HG03469 (cell line): ENCODE results near the gene ARMC9.
"Not testable (repeated sequence)": the region's sequence is repeated elsewhere in the genome, so short reads cannot be mapped to it uniquely, and the experiment has no call there.

Experiments used
- ATAC-seq: cut with Tn5 transposase; IDR thresholded peaks from one replicate; pipeline ENCODE4 v1.9.1; 2021; ENCODE audit warnings: mild to moderate bottlenecking, moderate library complexity, moderate number of reproducible peaks; ENCODE audit not compliant: unreplicated experiment

The ARMC9 gene

DNA sequence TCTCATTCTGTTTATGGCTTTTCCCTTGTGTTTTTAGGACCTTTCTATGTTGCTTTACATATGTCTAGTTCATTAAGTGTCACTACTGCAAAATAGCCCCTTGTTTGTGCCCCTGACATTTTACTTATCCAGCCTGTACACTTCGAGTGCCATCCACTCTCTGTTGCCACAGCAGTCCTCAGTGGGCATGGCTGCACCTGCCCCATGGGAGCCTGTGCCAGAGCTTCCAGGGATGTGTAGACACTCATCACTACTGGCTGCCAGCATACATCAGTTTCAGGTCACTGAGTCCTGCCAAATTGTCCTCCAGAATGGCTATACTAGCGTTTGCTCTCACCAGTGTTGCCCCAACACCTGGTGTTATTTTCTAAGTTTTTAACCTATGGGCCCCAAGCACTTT is 80.4 kb downstream of the ARMC9 start:
- no peak for ATAC-seq

DNA sequence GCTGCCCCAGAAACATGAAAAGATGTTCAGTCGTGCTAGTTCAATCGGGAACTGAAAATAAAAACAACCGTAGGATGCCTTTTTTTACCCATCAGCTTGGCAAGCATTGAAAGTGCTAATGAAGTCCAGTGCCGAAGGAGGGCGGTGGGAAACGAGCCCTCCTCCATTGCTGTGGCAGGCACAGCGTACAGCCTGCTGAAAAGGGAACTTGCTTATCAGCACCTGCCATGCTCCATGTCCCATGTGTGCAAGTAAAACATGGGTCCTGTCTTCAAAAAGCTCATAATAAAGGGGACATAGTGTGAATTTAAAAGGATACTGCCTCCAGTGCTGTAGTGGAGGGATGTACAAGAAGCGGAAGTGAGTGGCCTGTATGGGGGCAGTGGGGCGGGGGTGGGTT is 82.4 kb downstream of the ARMC9 start:
- no peak for ATAC-seq

DNA sequence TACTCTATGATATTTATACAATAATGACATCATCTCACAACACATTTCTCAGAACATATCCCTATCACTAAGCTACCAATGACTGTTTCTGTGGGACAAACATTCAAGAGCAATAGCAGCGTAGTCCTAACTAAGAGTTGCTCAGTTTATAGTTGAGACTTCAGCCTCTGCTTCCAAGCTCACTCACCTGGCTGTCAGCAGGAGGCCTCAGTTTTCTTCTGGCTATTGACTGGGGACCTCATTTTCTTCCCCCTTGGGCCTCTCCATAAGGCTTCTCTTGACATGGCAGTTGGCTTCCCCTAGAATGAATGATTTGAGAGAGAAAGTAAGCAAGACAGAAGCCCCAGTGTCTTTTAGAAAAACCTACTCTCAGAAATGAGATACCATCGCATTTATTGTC is 85.9 kb downstream of the ARMC9 start:
- no peak for ATAC-seq

DNA sequence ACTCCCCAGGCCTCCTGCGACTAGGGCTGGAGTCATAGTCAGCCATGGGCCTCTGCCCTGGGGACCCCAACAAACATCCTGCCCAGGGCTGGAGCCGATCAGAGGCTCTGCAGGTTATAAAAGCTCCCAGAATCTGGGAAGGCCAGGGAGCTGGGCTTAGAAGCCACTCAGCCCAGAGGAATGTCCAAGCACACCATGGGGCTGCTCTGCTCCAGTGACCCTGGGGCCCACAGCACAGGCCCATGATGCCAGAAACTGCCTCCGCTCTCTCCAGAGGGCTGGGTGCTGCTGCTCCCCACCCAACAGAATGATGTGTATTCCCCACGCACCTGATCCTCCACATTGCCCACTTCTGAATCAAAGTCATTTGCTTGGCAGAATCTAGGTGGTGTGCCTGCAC is 88.5 kb downstream of the ARMC9 start:
- no peak for ATAC-seq

DNA sequence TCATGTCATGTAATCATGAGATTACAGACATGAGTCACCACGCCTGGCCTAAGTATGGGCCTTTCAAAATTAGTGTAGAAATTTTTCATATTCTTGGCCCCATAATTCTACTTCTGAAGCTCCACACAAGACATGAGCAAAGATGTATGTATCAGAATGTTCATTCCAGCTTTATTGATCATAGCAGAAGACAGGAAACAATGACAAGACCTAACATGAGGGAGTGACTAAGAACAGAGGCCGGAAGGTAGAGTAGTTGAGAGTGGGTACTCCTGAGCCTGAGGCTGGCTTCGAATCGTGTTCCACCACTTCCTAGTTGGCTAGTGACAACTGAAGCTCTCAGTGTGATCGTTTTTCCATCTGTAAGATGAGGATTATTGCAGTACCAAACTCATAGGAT is 89.3 kb downstream of the ARMC9 start:
- no peak for ATAC-seq

DNA sequence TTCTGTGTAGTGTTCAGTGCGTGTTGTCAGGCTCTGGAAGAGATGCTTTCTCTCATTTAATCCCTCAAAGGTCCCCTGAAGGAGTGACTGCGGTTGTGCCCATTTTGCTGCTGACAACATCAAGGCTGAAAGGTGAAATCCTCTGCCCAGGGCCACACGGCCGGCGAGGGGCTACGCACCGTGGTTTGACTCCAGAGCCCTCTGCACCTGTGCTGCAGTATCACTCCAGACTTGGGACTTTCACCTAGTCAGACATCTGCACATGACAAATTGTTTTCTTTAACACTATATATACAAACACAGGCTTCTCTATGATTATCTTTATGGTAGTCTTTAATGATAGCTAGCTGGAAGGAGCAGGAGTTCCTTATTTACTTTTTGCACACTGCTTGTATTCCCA is 90.2 kb downstream of the ARMC9 start:
- ATAC-seq, result no peak

DNA sequence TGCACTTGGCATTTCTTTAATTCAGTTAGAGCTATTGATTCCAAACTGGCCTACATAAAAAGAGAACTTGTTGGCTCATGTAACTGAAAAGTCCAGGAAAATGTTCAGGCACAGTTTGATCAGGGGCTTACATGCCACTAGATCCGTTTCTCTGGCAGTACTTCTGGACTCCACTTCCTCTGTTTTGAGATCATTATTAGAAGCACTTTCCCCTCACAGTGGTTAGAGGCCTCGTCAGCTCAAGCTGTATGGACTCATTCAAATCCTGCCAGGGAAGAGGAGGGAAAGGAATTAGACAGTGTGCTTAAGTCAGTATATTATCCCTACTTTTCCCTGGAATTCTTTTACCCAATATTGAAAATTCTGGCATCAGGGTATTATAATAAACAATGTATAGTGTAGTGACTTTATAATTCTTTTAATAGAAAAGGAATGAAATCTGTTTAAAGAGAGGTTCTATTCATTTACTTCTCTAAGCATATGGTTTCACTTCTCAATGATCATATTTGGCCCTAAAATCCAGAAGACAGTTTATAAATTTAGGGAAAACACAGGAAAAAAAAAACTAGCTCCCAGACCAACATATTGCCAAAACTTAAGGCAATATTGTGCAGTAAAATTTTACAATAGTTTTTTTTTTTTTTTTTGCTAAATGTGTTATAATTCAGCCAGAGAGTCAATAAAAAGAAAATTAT is 92.0 kb downstream of the ARMC9 start:
- no peak for ATAC-seq

DNA sequence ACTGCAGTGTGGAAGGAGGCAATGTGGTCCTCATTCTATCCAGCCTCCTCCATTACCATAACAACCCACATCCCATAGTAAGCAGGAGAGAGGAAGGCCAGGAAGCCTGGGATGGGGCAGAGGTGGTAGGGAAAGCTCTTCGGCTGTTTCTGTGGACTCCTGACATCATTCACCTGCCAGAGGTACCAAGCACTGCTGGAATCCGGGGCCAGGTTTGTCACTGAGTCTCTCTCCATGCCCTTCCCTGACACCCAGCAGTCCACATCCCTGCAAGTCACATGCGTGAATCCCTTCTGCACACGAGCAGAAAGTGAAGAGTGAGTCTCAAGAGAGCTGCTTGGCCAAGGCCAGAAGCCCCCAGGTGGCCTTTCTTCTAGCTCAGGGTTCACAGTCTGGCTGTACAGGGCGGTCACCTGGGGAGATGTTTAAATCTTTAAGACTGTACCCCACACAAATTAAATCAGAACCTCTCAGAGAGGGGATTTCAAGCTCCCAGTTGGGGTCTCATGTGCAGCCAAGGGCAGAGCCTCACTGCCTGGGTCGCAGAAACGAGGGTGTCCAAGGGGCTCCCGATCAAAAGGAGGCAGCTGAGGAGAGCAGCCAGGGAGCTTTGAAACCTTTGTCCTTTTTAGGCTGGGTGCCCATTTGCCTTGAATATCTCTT is 94.2 kb downstream of the ARMC9 start:
- no peak for ATAC-seq

DNA sequence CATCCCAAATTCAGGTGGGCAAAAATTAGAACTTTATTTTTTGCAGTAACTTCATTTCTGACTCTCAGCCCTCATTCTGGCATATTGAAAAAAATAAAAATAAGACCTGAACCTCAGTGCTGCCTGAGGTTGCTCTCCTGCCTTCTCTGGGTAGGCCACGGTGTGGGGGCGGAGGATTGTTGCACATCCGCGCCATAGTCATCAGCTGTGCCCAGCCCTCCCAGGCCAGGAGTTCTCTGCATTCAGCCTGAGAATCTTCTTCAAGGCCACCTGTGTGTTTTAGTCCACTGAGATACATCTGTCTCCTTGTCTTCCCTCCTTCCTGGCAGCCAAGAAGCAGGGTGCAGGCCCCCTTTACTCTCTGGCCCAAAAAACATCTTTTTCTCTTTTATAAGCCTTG is 94.7 kb downstream of the ARMC9 start:
- ATAC-seq, result no peak

DNA sequence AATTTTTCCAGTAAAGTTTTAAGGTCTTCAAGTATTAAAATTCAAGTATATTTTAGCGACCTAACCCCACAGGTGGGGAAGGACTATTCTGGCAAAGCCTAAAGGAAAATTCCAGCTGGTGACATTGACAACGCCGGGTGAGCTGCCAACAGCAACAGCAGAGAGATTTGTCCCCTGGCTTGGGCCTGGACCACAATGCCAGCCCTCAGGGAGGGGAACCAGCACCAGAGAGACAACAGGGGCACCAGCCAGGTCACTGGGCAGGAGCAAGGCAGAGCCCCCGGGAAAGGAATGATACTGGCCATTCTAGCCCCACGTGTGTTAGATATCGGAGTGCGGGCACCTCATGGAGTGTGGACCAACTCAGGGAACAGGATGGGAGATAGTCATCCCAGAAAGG is 95.7 kb downstream of the ARMC9 start:
- ATAC-seq, result no peak

DNA sequence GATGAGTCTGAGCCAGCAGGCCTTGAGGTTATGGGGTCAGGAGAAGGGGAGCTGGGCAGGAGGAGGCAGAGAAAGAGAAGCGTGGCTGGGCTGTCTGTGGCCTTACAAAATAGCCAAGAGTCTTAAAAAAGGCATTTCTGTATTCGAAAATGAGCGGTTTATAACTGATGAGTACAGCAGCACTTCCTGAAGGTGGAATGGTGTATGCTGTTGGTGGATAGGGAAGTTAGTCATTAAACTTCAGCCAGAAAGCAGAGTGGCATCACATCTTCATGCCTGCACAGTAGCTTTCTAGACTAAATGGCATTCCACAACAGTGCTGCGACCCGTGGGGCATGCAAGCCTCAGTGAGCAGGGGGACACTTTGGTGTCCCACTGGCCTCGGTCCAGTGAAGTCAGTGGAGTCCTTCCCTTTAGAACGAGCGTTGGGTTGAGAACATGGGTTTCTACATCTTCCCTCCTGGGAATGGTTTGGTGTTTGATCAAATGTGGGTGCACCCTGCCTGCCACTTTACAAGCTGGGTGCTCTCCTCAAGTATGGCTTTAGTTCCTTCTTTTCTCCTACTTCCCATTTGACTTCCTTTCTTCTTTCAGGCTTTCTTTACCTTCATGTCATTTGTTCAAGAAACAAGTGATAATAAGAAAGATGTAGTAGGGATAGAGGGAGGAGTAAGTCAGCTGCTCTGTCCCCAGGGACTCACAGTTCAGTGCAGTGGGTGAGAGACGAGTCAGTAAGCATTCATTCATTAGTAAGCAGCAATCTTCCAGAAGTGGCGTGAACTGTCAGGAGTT is 96.3 kb downstream of the ARMC9 start:
- no peak for ATAC-seq

DNA sequence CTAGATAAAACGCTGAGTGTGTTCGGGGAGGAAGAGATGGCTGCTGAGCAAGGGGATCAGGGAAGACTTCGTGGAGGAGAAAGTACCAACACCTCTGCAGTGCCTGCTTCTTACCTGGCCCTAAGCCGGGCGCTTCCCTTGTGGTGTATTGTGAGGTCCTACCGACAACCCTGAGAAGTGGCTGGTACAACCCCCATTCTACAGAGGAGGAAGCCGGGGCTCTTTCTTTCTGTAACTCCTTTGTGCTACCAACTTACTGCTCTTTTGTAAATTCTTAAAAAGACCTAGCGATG is 96.9 kb downstream of the ARMC9 start:
- no peak for ATAC-seq

DNA sequence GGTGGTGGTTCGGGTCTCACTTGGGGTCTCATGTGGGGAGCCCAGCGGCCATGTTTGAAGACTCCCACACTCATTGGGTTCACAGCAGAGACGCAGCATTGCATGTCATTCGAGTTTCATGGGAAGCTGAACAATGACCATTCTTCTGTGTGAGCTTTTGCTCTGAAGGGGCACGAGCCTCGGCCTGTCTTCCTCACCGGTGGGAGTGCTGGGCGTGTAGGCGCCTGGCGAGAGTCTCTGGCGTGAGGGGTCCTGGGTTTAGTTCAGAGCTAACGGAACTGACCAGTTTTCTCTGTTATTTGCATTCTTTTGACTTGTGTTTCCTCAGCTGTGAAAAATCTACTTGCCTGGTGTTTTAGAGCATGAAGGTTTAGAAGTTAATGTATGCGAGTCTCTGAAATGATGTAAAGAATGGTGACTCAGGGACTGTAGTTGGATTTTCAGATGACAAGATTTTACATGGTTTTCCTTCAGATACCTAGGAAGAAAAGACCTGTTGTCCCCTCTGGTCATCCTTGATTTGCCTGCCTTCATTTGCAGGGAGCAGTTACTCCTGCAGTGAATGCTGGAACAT is 98.1 kb downstream of the ARMC9 start:
- no peak for ATAC-seq

DNA sequence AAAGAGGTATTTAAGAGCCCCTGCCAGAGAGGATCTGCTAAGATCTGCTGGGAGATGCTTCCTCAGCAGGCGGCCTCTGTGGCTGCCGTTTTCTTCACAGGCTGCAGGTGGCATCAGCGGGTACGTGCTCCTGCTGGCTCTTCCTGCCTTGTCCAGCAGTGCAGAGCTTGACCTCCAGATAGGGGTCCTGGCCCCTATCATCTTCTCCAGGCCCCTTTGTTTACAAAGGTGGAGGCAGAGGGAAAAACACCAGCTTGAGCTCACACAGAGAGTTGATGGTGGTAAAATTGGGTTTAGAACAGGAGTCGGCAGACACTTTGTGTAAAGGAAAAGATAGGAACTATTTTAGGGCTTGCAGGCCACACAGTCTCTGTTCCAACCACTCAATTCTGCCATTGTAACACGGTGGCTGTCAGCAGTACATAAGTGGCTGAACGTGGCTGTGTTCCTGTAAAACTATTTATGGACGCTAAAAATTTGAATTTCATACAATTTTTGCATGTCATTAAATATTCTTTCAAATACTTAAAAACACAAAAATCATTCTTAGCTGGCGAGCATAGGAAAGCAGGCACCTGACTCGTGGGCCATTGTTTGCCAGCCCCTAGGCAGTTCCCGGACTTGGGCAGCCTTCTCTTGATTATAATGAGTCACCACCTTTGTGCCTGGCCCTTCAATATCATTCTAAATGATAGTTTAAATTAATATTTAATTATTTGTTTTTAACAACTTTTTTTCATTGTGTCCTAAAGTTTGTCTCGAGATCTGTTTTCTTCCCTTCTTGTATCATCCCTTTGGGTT is 98.9 kb downstream of the ARMC9 start:
- no peak for ATAC-seq

DNA sequence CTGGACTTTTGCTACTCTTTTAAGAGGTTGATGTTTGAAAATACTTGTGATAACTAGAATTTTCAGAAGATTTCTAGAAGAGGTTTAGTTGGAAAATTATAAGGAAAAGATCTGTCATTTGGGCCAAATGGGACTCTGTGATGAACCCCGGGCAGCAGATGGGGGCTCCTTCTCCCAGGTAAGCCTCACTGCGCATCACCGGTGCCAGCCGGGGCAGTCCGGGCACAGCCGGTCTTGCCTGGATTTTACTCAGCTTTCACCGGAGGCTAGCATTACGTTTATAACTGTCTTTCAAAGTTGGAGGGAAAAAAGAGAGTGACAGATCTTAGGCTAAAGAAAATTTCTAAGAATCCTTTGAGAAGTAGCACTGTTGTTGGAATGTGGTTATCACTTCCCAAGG is 99.7 kb downstream of the ARMC9 start:
- ATAC-seq, result no peak

DNA sequence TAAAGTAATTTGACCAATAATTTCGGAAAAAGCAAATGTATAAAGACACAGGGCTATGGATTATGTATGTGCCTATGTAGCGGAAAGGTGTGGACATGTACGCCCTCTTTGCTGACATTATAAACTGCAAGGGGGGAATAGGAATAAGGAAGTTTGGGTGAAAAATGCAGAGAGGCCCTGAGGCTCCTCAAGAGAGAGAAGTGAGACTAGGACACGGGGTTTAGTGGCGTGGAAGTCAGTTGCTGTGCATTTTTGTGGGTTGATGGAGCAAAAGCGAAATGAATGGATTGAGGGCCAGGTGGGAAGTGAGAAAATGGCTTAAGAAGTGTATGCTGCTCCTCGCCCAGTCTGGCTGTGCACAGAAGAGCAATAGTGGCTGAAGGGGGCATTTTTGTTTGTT is 100.8 kb downstream of the ARMC9 start:
- ATAC-seq, result no peak

DNA sequence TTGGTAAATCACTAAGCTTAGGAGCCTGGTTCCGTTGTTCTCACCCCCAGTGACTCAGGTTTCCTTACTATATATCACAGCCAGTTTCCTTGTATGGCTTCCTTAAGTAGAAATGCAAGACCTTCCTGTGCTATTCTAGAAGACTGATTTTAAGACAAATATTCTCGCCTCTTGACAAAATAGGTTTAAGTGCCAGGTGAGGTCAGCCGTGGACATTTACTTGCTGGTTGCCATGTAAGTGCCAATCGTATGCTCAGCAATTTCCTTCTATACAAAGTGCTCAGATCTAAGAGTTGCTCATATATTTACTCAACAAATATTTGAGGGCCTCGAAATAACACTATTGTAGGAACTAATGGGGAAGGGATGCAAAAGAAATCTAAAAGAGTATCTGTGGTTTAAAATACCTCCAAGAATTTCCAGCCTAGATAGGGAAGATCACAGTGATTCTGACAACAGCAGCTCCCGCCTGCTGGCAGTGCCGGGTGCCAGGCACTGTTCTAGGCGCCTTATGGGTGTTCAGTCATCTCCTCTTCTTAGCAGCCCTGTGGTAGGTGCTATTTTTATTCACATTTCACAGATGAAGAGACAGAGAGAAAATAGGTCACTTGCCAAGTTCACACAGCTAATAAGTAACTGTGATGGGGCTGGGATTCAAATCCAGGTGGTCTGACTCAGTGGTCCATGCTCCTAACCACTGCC is 101.7 kb downstream of the ARMC9 start:
- no peak for ATAC-seq

DNA sequence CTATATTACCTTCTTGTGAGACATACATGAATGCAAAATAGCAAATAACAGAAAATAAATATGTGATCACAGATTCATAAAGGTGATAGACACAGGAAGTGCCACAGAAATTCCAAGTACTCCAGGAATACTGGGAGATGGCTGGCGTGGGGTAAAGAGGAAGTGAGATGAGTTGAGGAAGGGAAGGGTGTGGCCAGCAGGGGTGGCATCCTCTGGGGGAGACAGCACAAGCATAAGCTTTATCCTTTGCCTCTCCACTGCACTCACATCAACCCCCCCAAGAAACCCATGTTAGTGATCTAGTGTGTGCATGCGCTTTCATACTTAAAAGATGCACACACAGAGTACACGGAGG is 102.3 kb downstream of the ARMC9 start:
- ATAC-seq, result no peak

DNA sequence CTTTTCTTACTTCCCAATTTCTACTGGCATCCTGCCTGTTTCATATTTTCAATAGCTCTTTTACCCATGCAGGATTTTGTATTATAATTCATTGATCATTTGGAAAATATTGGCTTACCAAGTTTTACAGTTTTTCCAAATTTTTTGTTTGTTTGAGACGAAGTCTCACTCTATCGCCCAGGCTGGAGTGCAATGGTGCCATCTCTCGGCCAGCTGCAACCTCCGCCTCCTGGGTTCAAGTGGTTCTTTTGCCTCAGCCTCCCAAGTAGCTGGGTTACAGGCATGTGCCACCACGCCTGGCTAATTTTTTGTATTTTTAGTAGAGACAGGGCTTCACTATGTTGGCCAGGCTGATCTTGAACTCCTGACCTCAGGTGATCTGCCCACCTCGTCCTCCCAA is 105.8 kb downstream of the ARMC9 start:
- ATAC-seq, result not testable (repeated sequence)

DNA sequence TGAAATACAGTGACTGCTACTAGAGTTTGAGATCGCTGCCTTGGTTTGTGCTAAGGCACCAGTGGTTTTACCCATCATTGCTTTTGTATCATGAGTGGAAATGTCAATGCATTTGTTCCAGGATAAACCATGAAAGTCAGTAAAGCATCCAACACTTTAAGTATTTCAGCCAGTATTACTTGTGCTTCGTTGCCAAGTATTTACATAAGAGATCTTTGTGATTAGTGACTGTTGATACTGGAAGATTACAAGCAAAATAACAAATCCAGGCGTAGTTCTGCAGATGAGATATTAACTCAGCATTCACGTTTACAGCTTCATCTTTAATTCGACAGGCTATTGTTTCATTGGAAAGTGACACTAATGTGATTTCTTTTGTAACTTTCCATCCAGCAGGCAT is 106.8 kb downstream of the ARMC9 start:
- ATAC-seq, result no peak
